ENCODE data around the gene E2F4.

Gene E2F4

GRCh38 chr16:67238278-67238575 lies 46.3 kb downstream of the E2F4 start:
- no peak overlapping the region for H3K4me3 ChIP-seq (ENCODE audit: low read length)
- TF ChIP-seq CTCF (conservative IDR thresholded peaks at IDR 0.05; ENCODE audit: low read depth, low read length) = no peak
- no peak for DNase-seq (ENCODE audit: low read depth)

- DNase-seq (ENCODE audit: low read depth) = no peak
- H3K4me3 ChIP-seq (ENCODE audit: low read length) = no peak overlapping the region
- TF ChIP-seq CTCF (conservative IDR thresholded peaks at IDR 0.05; ENCODE audit: low read depth, low read length) = no peak
Measured at GRCh38 chr16:67238806-67239470, 47.0 kb downstream of the E2F4 start.

- no peak for TF ChIP-seq CTCF (conservative IDR thresholded peaks at IDR 0.05; ENCODE audit: low read depth, low read length)
- DNase-seq (ENCODE audit: low read depth) = no peak
- no peak overlapping the region for H3K4me3 ChIP-seq (ENCODE audit: low read length)
Measured at GRCh38 chr16:67240506-67240905, 48.6 kb downstream of the E2F4 start.

GRCh38 chr16:67241008-67241900 lies 49.3 kb downstream of the E2F4 start:
- TF ChIP-seq CTCF (conservative IDR thresholded peaks at IDR 0.05; ENCODE audit: low read depth, low read length) = no peak
- DNase-seq (ENCODE audit: low read depth) = no peak
- H3K4me3 ChIP-seq (ENCODE audit: low read length) = no peak overlapping the region

GRCh38 chr16:67242138-67242730 lies 50.3 kb downstream of the E2F4 start:
- no peak for DNase-seq (ENCODE audit: low read depth)
- TF ChIP-seq CTCF (conservative IDR thresholded peaks at IDR 0.05; ENCODE audit: low read depth, low read length) = no peak
- no peak overlapping the region for H3K4me3 ChIP-seq (ENCODE audit: low read length)

GRCh38 chr16:67243481-67243880 lies 51.5 kb downstream of the E2F4 start:
- H3K4me3 ChIP-seq (ENCODE audit: low read length) = no peak overlapping the region
- DNase-seq (ENCODE audit: low read depth) = no peak
- TF ChIP-seq CTCF (conservative IDR thresholded peaks at IDR 0.05; ENCODE audit: low read depth, low read length) = no peak
